Mucosa of descending colon (tissue), 3 donors: ENCODE data around the gene RBM46. TPM values are rescaled to one million over a fixed set of nuclear protein-coding genes. Genes with fewer than 3 reads are reported as not detected.

Experiments used
- ATAC-seq: fragments of 200-7000 bp; cut with Tn5 transposase; one replicate; pipeline ENCODE4 v1.9.1; 2020; ENCODE audit warnings: mild to moderate bottlenecking, moderate library complexity
- DNase-seq, 3 donors: peaks; one replicate each; pipeline ENCODE4 v3.0.0-alpha.2; 2020
- H3K36me3 ChIP-seq: fragments of 200-600 bp; one replicate; pipeline ENCODE4 v1.8.0; 2021; ENCODE audit warnings: low read depth, mild to moderate bottlenecking
- H3K4me1 ChIP-seq: fragments of 200-600 bp; one replicate; pipeline ENCODE4 v1.8.0; 2021; ENCODE audit warnings: low read depth, mild to moderate bottlenecking
- H3K4me3 ChIP-seq: fragments of 200-600 bp; one replicate; pipeline ENCODE4 v1.8.0; 2021; ENCODE audit warnings: mild to moderate bottlenecking
- H3K9me3 ChIP-seq: fragments of 200-600 bp; one replicate; pipeline ENCODE4 v1.8.0; 2021; ENCODE audit warnings: mild to moderate bottlenecking
- CTCF ChIP-seq: fragments of 200-600 bp; IDR thresholded peaks from one replicate; pipeline ENCODE4 v1.8.0; 2022; ENCODE audit warnings: antibody characterized with exemption, mild to moderate bottlenecking
- intact Hi-C, 2 donors: fragments of 100-400 bp; cut with DNase I in 1 of 2; cut with micrococcal nuclease in 1 of 2; formaldehyde crosslinking; loops; one replicate each; pipeline versions ENCODE4 v1.11.0 to v1.11.1; 2022; cut with DNase I, micrococcal nuclease
- total RNA-seq, 3 donors: library from RNA; stranded (reverse); fragmentation: NEBNext Ultra II Directional in 2 of 3; extraction: Animal tissue kit (Norgen Biotek cat#: 25700) in 2 of 3; gene quantifications; one replicate each; pipeline versions ENCODE4 v1.2.1 to v1.2.4, GENCODE V29; 2021 to 2023
- donor health status: DM: no; HTN: no; CAD: no; lungs with moderate emphysema.
- donor health status: DM: no; HTN: no; CAD: no.
- donor health status: DM: no; HTN: yes; CAD: no.

The RBM46 gene
- total RNA-seq, 3 donors from 2014 or later, result not detected

GRCh38 chr4:154807042-154807630 lies 26.1 kb downstream of the RBM46 start:
- no peaks in the 10 kb centered on the region for H3K36me3 ChIP-seq
- no peak overlapping the region for H3K4me3 ChIP-seq
- no peak for TF ChIP-seq CTCF
- no peaks in the 10 kb centered on the region for H3K9me3 ChIP-seq
- ATAC-seq (no peak), DNase-seq (no peak)
- intact Hi-C loops, result no loop called here
- H3K4me1 ChIP-seq, result no peaks in the 10 kb centered on the region

DNA sequence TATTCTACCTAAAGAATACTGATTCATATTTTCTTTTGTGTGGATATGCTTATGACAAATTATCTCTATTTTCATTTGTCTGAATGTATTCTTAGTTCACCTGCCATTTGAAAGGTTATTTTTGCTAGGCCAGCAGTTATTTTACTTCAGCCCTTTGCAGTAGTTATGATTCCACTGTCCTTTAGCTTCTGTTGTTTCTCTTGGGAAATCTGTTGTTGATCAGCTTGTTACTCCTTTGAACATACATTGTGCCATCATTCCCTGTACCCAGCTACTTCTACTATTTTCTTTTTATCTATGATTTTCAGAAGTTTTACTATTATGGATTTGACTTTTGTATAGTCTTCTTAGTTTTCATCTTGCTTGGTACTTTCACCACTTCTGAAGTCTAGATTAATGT lies 37.2 kb downstream of the RBM46 start:
- no peak for TF ChIP-seq CTCF
- DNase-seq (no peak), ATAC-seq (no peak)
- Histone ChIP-seq H3K9me3 (no peaks in the 10 kb centered on the region), H3K4me1 (no peaks in the 10 kb centered on the region), H3K36me3 (no peaks in the 10 kb centered on the region), H3K4me3 (no peak overlapping the region)
- intact Hi-C loops, result no loop called here

- TF ChIP-seq CTCF, result no peak
- intact Hi-C loops, result no loop called here
- DNase-seq (no peak), ATAC-seq (no peak)
- Histone ChIP-seq H3K4me1 (no peaks in the 10 kb centered on the region), H3K9me3 (no peaks in the 10 kb centered on the region), H3K4me3 (no peak overlapping the region), H3K36me3 (no peaks in the 10 kb centered on the region)
Measured at GRCh38 chr4:154822775-154823174, 41.7 kb downstream of the RBM46 start.

DNA sequence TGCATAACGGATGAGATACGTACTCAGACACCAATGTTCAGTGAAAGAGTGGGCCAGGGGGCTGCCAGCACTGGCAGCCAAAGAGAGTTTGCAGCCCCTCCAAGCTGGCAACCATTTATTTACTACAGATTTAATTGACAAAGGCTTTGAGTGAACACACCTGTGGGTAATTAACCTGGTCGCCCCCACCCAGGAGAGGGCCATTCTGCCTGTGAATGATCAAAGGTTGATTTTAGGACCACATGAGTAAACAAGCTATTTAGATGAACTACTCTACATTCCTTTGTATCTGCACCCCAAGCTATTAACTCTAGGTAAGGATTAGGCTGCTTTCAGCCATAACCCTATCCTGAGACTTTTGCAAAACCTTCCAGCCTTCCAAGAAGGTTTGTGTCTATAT lies 55.0 kb downstream of the RBM46 start:
- Histone ChIP-seq H3K36me3 (no peaks in the 10 kb centered on the region), H3K4me1 (no peaks in the 10 kb centered on the region), H3K9me3 (no peaks in the 10 kb centered on the region), H3K4me3 (no peak overlapping the region)
- intact Hi-C loops, result no loop called here
- ATAC-seq, result no peak
- no peak for TF ChIP-seq CTCF
- DNase-seq, result no peak

GRCh38 chr4:154836513-154836912 lies 55.4 kb downstream of the RBM46 start:
- H3K9me3 ChIP-seq, result no peaks in the 10 kb centered on the region
- DNase-seq (no peak), ATAC-seq (no peak)
- no peaks in the 10 kb centered on the region for H3K4me1 ChIP-seq
- no peak overlapping the region for H3K4me3 ChIP-seq
- no peaks in the 10 kb centered on the region for H3K36me3 ChIP-seq
- intact Hi-C loops, result no loop called here
- TF ChIP-seq CTCF, result no peak

DNA sequence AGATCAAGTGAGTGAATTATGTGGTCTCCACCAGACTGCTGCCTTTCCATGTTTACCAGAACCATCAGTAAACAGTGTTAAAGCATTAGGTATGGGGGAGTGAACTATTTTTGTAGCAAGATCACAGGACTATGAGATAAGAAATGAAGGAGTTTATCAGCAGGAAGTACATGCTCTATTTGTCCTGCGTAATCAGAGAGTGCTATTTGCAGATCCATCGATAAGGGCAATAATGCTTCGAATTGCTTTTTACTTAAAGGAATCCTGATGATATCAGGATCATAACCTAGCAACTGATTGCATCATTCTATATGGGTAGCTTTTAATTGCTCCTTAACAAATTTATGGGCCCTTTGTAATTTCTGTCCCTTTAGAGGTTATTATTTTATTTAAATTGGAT lies 57.1 kb downstream of the RBM46 start:
- ATAC-seq (no peak), DNase-seq (no peak)
- Histone ChIP-seq H3K36me3 (no peaks in the 10 kb centered on the region), H3K4me1 (no peaks in the 10 kb centered on the region), H3K9me3 (no peaks in the 10 kb centered on the region), H3K4me3 (no peak overlapping the region)
- TF ChIP-seq CTCF, result no peak
- intact Hi-C loops, result no loop called here
